GM12878 (cell line): ENCODE data around the gene MAP2K4. TPM values are rescaled to one million over a fixed set of nuclear protein-coding genes. Genes with fewer than 3 reads are reported as not detected.

Source experiments
- ATAC-seq: fragments of 200-7000 bp; cut with Tn5 transposase; 3 replicates; pipeline ENCODE4 v1.9.1; 2020; ENCODE audit warnings: mild to moderate bottlenecking, moderate library complexity
- BruUV-seq: library from RNA; stranded (reverse); fragments of 400-500 nt; replicated peaks from 2 replicates; lab custom pipeline; 2021; lab: Mats Ljungman, UMichigan
- CTCF ChIA-PET: fragments of 300-600 bp; sonication (Branson Sonifier 250); formaldehyde crosslinking; extraction: SDS; loops from one replicate; lab custom pipeline; 2021; ENCODE audit warnings: inconsistent platforms; lab: Yijun Ruan, JAX
- POLR2A ChIA-PET: fragments of 350-600 bp; formaldehyde crosslinking; extraction: SDS; loops from one replicate; lab custom pipeline; 2021; ENCODE audit warnings: inconsistent platforms; lab: Charles Lee
- RAD21 ChIA-PET: fragments of 300-600 bp; sonication (Branson Sonifier 250); formaldehyde crosslinking; loops from one replicate; lab custom pipeline; 2023; ENCODE audit warnings: antibody characterized with exemption; ENCODE audit not compliant: unreplicated experiment; lab: Charles Lee
- SMC1A ChIA-PET: fragments of 300-600 bp; sonication (Branson Sonifier 250); formaldehyde crosslinking; loops from one replicate; lab custom pipeline; 2023; ENCODE audit not compliant: unreplicated experiment, uncharacterized antibody; lab: Charles Lee
- DNase-seq: peaks from one replicate; pipeline ENCODE4 v3.0.0-alpha.2; 2011; ENCODE audit warnings: low read depth, low spot score
- FAIRE-seq: peaks from 3 replicates; lab custom pipeline; 2011; peaks lifted over from hg19 to GRCh38; lab: Jason Lieb, UNC
- H2AFZ ChIP-seq: 2 replicates; pipeline ENCODE4 v1.6.0; 2011; ENCODE audit warnings: low read depth, low read length, control low read depth; ENCODE audit not compliant: control insufficient read depth
- H3K27ac ChIP-seq: 2 replicates; pipeline ENCODE4 v1.5.1; 2011; ENCODE audit warnings: control low read depth; ENCODE audit not compliant: control insufficient read depth, insufficient read depth
- H3K27me3 ChIP-seq, 2 experiments: replicated peaks in 1 of 2; 2 replicates each; pipeline versions ENCODE4 v1.6.0 to v1.6.1; 2011; ENCODE audit warnings: low read length in 1 of 2; ENCODE audit not compliant: control insufficient read depth in 2 of 2, insufficient read depth in 2 of 2
- H3K36me3 ChIP-seq, 2 experiments: 2 replicates each; pipeline ENCODE4 v1.5.1; 2011; ENCODE audit warnings: low read length in 1 of 2; ENCODE audit not compliant: control insufficient read depth in 2 of 2, insufficient read depth in 2 of 2
- H3K4me1 ChIP-seq: 2 replicates; pipeline ENCODE4 v1.6.1; 2011; ENCODE audit warnings: mild to moderate bottlenecking, low read length, moderate library complexity, mixed read lengths; ENCODE audit not compliant: control insufficient read depth, insufficient read depth
- H3K4me2 ChIP-seq: 2 replicates; pipeline ENCODE4 v1.6.0; 2011; ENCODE audit warnings: control low read depth; ENCODE audit not compliant: control insufficient read depth, insufficient read depth
- H3K4me3 ChIP-seq: fragments of 200-600 bp; sonication (generic); 2 replicates; pipeline ENCODE4 v1.5.1; 2016
- H3K79me2 ChIP-seq: 2 replicates; pipeline ENCODE4 v1.6.0; 2011; ENCODE audit warnings: low read length; ENCODE audit not compliant: control insufficient read depth, insufficient read depth
- H3K9ac ChIP-seq: 2 replicates; pipeline ENCODE4 v1.8.0; 2011; ENCODE audit warnings: low read length, control low read depth, mixed read lengths; ENCODE audit not compliant: control insufficient read depth, insufficient read depth
- H3K9me3 ChIP-seq: replicated peaks from 3 replicates; pipeline ENCODE4 v1.5.1; 2011; ENCODE audit warnings: mild to moderate bottlenecking, low read length; ENCODE audit not compliant: control insufficient read depth, insufficient read depth
- H4K20me1 ChIP-seq: 2 replicates; pipeline ENCODE4 v1.6.0; 2011; ENCODE audit not compliant: control insufficient read depth, insufficient read depth
- ATF7 ChIP-seq: fragments of 450-650 bp; IDR thresholded peaks from 2 replicates; pipeline ENCODE4 v1.6.1; 2016; ENCODE audit warnings: low read depth, mild to moderate bottlenecking
- CUX1 ChIP-seq: IDR thresholded peaks from 2 replicates; pipeline ENCODE4 v1.6.1; 2012; ENCODE audit warnings: improper control_type of control experiment, low read depth, low read length; ENCODE audit not compliant: insufficient replicate concordance
- FOS ChIP-seq: IDR thresholded peaks from 3 replicates; pipeline ENCODE4 v1.6.1; 2011; ENCODE audit warnings: borderline replicate concordance; ENCODE audit not compliant: insufficient read length; ENCODE audit errors: extremely low read depth
- HDGF ChIP-seq: fragments of 450-650 bp; IDR thresholded peaks from 2 replicates; pipeline ENCODE4 v1.6.1; 2016; ENCODE audit warnings: antibody characterized with exemption
- JUNB ChIP-seq: IDR thresholded peaks from 2 replicates; pipeline ENCODE4 v1.6.1; 2016; ENCODE audit warnings: antibody characterized with exemption, mild to moderate bottlenecking
- KDM1A ChIP-seq: fragments of 200-600 bp; sonication (generic); IDR thresholded peaks from 2 replicates; pipeline ENCODE4 v1.6.1; 2016; ENCODE audit warnings: borderline replicate concordance
- LARP7 ChIP-seq: fragments of 450-650 bp; IDR thresholded peaks from 2 replicates; pipeline ENCODE4 v1.6.1; 2017; ENCODE audit warnings: mild to moderate bottlenecking
- MEF2B ChIP-seq: fragments of 450-650 bp; IDR thresholded peaks from 2 replicates; pipeline ENCODE4 v1.6.1; 2018; ENCODE audit warnings: mild to moderate bottlenecking, moderate library complexity; ENCODE audit not compliant: partially characterized antibody, poor library complexity, severe bottlenecking
- MTA2 ChIP-seq: fragments of 450-650 bp; IDR thresholded peaks from 2 replicates; pipeline ENCODE4 v1.6.1; 2016; ENCODE audit warnings: low read depth, mild to moderate bottlenecking, moderate library complexity
- NBN ChIP-seq: fragments of 450-650 bp; IDR thresholded peaks from 2 replicates; pipeline ENCODE4 v1.6.1; 2016
- NKRF ChIP-seq: fragments of 450-650 bp; conservative IDR thresholded peaks from 2 replicates; pipeline ENCODE4 v1.6.1; 2017; ENCODE audit warnings: mild to moderate bottlenecking, moderate library complexity
- PAX5 ChIP-seq: IDR thresholded peaks from 2 replicates; pipeline ENCODE4 v1.6.1; 2011; ENCODE audit warnings: low read depth, low read length, borderline replicate concordance
- SPI1 ChIP-seq: IDR thresholded peaks from 2 replicates; pipeline ENCODE4 v1.6.1; 2011; ENCODE audit warnings: low read depth, mild to moderate bottlenecking, low read length, moderate library complexity, borderline replicate concordance; ENCODE audit not compliant: insufficient read depth
- SUPT20H ChIP-seq: IDR thresholded peaks from 2 replicates; pipeline ENCODE4 v1.6.1; 2011; ENCODE audit warnings: low read depth, mild to moderate bottlenecking, low read length, moderate library complexity, borderline replicate concordance; ENCODE audit not compliant: control insufficient read depth
- ZNF622 ChIP-seq: fragments of 450-650 bp; IDR thresholded peaks from 2 replicates; pipeline ENCODE4 v1.6.1; 2017; ENCODE audit warnings: mild to moderate bottlenecking, inconsistent platforms
- WGBS: methylation state at CpG from one replicate; pipeline ENCODE4 v1.1.6; 2016; ENCODE audit warnings: low lambda C conversion rate; ENCODE audit not compliant: insufficient replicate concordance, insufficient coverage; ENCODE audit errors: missing lambda C conversion rate; 5-methylcytosine and 5-hydroxymethylcytosine counted together
- in situ Hi-C: fragments of 300-500 bp; cut with MboI; formaldehyde crosslinking; loops from 9 replicates; pipeline ENCODE4 v1.14.3; 2018; ENCODE audit warnings: mixed read lengths
- intact Hi-C: fragments of 100-400 bp; cut with micrococcal nuclease; formaldehyde crosslinking; loops from one replicate; pipeline ENCODE4 v1.14.2; 2022; ENCODE audit not compliant: unreplicated experiment
- polyA plus RNA-seq, 11 experiments: library from polyadenylated mRNA; depleted of rRNA in 4 of 11; unstranded in 6 of 11; stranded (reverse) in 5 of 11; fragments of >200 nt; fragmentation: Nextera tagmentation in 4 of 11; fragmentation: Illumina TruSeq in 1 of 11; extraction: Ambion mirVana in 4 of 11; extraction: Trizol in 1 of 11; gene quantifications; 1 replicate in 1 of 11; 2 replicates in 10 of 11; pipeline versions ENCODE4 v1.2.1 to v1.2.3, GENCODE V29; 2011 to 2016; ENCODE audit warnings: inconsistent platforms in 2 of 11, missing spikeins in 2 of 11, low read depth in 1 of 11
- total RNA-seq, 4 experiments: library from RNA; depleted of rRNA in 3 of 4; stranded (reverse); fragments of >200 nt in 3 of 4; fragmentation: Illumina TruSeq in 1 of 4; extraction: Trizol in 1 of 4; gene quantifications; 2 replicates each; pipeline versions ENCODE4 v1.2.1 to v1.2.3, GENCODE V29; 2013 to 2021

The MAP2K4 gene
- total and polyA plus RNA-seq, 10 of the 15 experiments (the other 5 are each of a cell fraction or from before 2014, with no cell fraction given), result 5.4 to 34.1 (median 25.5) TPM

- Histone ChIP-seq H3K9me3 (peaks cover 3% of the 10 kb centered on the region; the same call in 1 of the 3 replicates), H4K20me1 (no peaks in the 10 kb centered on the region; the same call in 1 of the 2 replicates), H3K27ac (no peak overlapping the region), H3K79me2 (no peaks in the 10 kb centered on the region), H2AFZ (no peak overlapping the region), H3K9ac (no peak overlapping the region), H3K27me3 (no peaks in the 10 kb centered on the region), H3K4me2 (no peak overlapping the region), H3K4me1 (no peaks in the 10 kb centered on the region), H3K4me3 (no peak overlapping the region), H3K36me3 (peaks cover 2 to 8% of the 10 kb centered on the region in 2 experiments; a peak in 3 of 4 replicates)
- DNase-seq (no peak), FAIRE-seq (no peak), ATAC-seq (no peak)
- ChIA-PET RAD21 (no interaction called here), POLR2A (no interaction called here), CTCF (no interaction called here), SMC1A (no interaction called here)
- intact Hi-C loops, result no loop called here
- 80% methylated on average over 3 of the region's 3 CpGs for WGBS
- in situ Hi-C loops, result no loop called here
- BruUV-seq, result no TSS peak
- TF ChIP-seq MTA2 (no peak), FOS (no peak), KDM1A (no peak), NBN (no peak), HDGF (no peak), ZNF622 (no peak), CUX1 (no peak), JUNB (no peak), SPI1 (no peak), SUPT20H (no peak), NKRF (no peak), LARP7 (no peak), MEF2B (no peak), PAX5 (no peak), ATF7 (no peak)
Observed at GRCh38 chr17:12074346-12074745, 53.7 kb downstream of the MAP2K4 start.
